Measurements from ENCODE around the gene ZNF726.
"Not testable (repeated sequence)": the region's sequence is repeated elsewhere in the genome, so short reads cannot be mapped to it uniquely, and the experiment has no call there.

ZNF726 gene

GRCh38 chr19:23914402-23915286 lies at the start of gene ZNF726:
Gene ZNF726, plus strand, starts transcription at chr19:23914886. Its CDS starts 109 bp downstream, at chr19:23914995.
- peak; percentile 16 to 95 (median 81) for DNase-seq

DNA sequence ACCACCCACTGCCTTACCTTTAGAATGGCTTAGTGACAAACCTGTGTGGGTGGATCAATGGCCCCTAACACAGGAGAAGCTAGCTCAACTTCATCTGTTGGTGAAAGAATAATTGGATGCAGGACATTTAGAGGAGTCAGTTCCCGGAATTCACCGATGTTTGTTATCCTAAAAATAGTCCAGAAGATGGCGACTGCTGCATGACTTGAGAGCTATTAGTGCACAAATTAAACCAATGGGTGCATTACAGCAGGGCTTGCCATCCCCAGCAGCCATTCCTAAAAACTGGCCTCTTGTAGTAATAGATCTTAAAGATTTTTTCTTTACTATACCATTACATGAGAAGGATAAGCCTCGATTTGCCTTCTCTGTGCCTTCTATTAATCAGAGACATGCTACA lies 46.8 kb upstream of the ZNF726 start:
- DNase-seq = no peak

DNA sequence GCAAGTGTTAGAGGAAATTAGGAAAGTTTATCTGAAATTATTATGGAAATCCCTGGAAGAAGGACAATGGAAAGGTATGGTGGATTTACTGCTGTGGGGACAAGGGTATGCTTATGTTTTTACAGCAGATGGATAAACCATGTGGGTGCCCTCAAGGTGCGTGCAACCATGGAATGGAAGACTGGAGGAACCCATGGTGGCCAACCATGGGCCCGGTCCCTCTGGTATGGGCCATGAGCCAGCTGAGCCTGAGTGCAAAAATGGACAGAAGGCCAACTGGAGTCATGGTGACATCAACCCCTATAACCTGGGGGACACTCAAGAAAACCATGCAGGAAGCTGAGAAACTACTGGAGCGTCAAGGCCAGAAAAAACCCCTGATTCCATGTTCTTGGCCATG lies 46.1 kb upstream of the ZNF726 start:
- no peak for DNase-seq

DNA sequence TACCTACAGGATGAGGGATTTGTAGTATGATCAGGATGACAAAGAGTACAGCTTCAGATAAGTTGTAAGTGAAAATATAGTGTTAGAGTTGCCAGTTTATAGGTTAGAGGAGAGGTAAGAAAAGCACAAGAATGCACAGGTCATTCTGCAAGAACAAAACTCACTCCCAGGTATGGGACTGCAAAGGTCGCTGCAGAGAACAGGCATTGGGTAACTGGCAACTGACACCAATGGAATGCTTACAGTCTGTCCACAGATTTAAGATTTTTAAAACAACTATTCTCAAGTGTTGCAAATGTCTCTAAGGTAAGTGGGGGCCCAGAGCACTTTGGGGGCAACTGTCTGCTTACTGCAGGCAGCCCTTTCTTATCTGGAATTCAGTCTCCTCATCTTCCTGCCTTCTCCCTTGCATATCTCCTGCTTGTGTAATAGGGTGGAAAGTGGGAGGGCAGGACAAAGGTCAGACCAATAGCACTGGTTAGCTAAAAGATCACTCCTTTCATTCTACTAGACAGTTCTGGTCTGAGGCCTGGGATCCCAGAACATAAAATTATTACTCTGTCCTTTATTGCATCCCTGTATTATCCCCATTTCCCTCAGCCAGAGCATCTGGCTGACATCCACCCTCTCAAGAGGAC lies 42.3 kb upstream of the ZNF726 start:
- DNase-seq = no peak

DNA sequence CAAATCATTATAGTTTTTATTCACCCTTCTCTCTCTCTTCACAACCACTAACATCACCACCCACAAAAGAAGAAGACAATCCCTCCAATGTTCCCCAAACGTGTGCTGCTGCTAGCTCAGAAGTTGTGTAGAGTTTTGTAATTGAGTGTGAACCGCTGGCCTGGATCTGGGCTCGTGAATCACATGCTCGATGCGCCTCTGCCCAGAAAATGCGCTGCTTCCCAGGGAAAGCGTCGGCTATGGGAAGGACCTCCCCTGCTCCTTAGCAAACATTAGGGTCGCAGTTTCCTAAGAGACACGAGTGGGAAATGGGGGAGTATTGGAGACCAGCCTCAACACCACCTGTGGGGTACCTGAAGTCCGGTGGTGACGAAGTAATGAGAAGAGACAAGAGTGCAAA lies 38.4 kb upstream of the ZNF726 start:
- DNase-seq = no peak

DNA sequence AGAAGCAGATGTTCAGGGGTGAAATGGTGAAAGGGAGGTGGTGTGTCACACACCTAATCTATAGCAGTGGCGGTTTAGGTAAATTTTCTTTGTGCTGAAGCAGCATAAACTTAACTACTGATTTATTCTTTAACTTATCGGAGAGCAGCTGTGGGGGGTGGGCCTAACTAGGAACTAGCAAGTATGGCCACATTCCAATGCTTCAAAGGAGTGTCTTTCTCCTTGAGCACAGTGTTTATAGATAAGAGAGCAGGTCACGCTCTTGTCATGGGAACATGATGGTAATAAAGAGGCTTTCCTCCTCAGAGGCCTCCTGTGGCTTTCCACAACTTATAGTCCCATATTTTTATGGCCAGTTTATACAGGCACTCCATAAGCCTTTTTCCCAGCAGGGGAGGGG lies 37.9 kb upstream of the ZNF726 start:
- DNase-seq = not testable (repeated sequence)

GRCh38 chr19:23882493-23882892 lies 32.2 kb upstream of the ZNF726 start:
- no peak for DNase-seq

DNA sequence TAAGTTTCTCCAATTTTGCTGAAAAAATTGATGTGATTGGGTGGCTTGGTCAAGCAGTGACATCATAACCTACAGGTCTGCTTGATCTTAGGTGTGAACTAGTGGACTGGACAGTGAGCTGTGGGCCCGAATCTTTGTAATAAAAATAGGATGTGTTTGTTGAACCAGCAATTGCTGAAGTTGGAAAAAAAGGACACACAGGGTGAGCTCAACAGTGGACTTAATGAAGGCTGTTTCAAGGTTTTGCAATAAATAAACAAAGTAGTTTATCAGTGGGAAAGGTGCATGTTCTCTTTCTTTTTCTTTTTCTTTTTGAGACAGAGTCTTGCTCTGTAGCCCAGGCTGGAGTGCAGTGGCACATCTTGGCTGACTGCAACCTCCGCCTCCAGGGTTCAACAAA lies 30.3 kb upstream of the ZNF726 start:
- no peak for DNase-seq

DNA sequence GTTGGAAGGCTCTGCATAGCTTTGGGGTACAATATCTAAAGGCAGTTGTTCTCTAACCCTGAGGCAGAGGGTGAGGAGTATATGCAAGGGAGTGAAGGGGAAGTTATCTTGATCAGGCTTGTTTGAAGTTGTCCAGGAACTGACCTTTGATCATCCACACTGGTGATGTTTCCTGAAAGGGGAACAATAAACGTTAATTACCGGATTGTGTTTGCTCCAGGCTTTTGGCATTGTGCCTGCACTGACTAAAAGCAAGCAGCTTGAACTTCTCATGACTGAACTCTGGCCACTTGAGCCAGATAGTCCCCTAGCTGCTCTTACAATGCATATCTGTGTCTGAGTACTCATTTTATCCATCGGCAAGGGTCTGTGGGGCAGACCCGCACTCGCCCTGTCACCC lies 27.0 kb upstream of the ZNF726 start:
- no peak for DNase-seq

DNA sequence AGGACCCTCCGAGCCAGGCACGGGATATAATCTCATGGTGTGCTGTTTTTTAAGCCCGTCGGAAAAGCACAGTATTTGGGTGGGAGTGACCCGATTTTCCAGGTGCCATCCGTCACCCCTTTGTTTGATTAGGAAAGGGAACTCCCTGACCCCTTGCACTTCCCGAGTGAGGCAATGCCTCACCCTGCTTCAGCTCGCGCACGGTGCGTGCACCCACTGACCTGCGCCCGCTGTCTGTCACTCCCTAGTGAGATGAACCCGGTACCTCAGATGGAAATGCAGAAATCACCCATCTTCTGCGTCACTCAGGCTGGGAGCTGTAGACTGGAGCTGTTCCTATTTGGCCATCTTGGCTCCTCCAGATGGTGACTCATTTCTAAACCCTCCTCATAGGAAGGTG lies 18.6 kb upstream of the ZNF726 start:
- DNase-seq = not testable (repeated sequence)

- no peak for DNase-seq
Measured at GRCh38 chr19:23896912-23897311, 17.8 kb upstream of the ZNF726 start.

DNA sequence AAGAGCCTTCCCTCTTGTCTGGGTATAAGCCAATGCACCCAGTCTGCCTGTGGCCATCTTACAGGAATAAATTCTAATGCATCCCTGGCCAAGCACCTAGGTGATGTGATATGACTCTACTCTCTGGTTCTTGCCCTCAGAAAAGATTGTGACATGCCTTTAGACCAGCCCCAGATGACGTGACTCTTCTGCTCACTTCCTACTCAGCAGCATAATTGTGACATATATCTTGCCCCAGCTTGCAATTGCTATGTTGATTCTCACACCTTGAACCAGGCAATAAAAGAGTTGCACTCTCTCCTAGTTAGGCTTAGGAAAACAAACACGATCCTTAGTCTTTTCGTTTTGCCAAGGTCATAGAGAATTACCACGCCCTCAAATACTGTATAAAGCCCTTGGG lies 13.3 kb upstream of the ZNF726 start:
- DNase-seq = no peak

DNA sequence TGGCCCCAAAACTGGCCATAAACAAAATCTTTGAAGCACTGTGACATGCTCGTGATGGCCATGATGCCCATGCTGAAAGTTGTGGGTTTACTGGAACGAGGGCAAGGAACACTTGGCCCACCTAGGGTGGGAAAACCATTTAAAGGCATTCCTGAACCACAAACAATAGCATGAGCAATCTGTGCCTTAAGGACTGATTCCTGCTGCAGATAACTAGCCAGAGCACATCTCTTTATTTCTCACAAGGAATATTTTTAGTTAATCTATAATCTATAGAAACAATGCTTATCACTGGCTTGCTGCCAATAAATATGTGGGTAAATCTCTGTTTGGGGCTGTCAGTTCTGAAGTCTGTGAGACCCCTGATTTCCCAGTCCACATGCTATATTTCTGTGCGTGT lies 10.3 kb upstream of the ZNF726 start:
- no peak for DNase-seq

DNA sequence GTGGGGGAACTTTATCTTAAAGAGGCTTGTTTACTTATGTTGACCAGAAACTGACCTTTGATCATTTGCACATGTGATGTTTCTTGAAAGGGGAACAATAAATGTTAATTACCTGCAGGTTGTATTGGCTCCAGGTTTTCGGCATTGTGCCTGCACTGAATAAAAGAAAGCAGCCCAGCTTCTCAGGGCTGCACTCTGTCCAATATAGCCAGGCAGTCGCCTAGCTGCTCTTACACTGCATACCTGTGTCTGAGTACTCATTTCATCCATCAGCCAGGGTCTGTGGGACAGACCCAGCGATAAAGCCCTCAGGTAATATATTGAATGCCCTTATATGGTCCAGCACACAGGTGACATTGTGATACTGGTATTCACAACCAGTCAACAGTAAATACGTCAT lies 8.9 kb upstream of the ZNF726 start:
- no peak for DNase-seq

DNA sequence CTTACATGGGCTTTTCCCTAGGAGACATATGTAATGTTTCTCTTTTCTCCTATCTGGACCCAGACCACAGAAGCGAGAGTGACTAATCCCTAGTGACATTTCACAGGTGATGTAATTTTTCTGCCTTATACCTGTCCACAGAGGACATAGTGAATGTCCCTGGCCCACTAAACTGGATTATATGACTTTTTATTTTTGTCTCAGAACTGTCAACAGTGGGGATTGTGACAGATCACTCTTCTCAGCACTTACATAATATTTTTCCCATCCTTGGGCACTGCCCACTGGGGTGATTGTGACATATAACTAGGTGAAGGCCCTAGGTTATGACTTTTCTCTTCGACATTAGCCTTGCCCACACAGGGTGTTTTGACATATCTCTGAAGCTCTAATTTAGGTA lies 7.9 kb upstream of the ZNF726 start:
- DNase-seq = no peak

GRCh38 chr19:23908165-23908564 lies 6.5 kb upstream of the ZNF726 start:
- DNase-seq = no peak

DNA sequence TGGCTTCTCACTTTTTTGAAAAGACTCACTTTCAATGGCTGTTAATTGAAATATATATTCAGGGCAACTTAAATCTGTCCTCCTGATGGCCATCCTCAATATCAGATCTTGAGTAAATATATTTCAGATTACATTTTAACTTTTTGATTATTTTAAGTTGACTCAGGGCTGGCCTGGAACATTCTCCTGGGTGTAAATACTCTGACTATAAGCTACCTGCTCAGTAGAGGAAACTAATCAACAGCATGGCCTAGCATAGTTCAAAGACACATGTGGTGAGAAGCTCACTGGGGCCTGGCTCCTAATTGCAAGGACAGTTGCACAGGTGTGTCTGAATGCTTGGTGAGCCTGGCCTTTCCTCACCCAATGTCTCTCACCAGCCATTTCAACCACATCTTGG lies 5.5 kb upstream of the ZNF726 start:
- no peak for DNase-seq

- no peak for DNase-seq
Measured at GRCh38 chr19:23913931-23914330, 755 bp upstream of the ZNF726 start.

GRCh38 chr19:23916991-23917390 lies 2.3 kb downstream of the ZNF726 start:
- DNase-seq = no peak

- DNase-seq = no peak
Measured at GRCh38 chr19:23917856-23918255, 3.2 kb downstream of the ZNF726 start.

GRCh38 chr19:23925285-23925684 lies 10.6 kb downstream of the ZNF726 start:
- DNase-seq = no peak

- DNase-seq = no peak
Measured at GRCh38 chr19:23932878-23933277, 18.2 kb downstream of the ZNF726 start.

GRCh38 chr19:23937031-23937430 lies 22.3 kb downstream of the ZNF726 start:
- not testable (repeated sequence) for DNase-seq

All from nucleus accumbens (tissue), 56 donors.